OCI-LY1 (cell line): ENCODE results near the gene IGFN1.
A peak's percentile ranks its signal among the peaks of the same experiment; 100 is the strongest.

Source experiments
- H2AFZ ChIP-seq: fragments of 200-600 bp; sonication (generic), shearing (Covaris generic); 2 replicates; pipeline ENCODE4 v1.6.0; 2014; ENCODE audit warnings: antibody characterized with exemption, mild to moderate bottlenecking, low read length
- H3F3A ChIP-seq: fragments of 200-600 bp; sonication (generic), shearing (Covaris generic); 2 replicates; pipeline ENCODE4 v1.6.0; 2014; ENCODE audit warnings: mild to moderate bottlenecking, antibody characterized with exemption, low read length, moderate library complexity; ENCODE audit not compliant: insufficient read depth
- H3K27ac ChIP-seq: fragments of 200-600 bp; sonication (generic); 2 replicates; pipeline ENCODE4 v1.5.1; 2014; ENCODE audit warnings: low read length, mixed run types, mild to moderate bottlenecking, low read depth; ENCODE audit not compliant: poor library complexity, severe bottlenecking
- H3K27me3 ChIP-seq: fragments of 200-600 bp; sonication (generic); 2 replicates; pipeline ENCODE4 v1.6.0; 2014; ENCODE audit warnings: antibody characterized with exemption, mild to moderate bottlenecking, low read length, moderate library complexity; ENCODE audit not compliant: insufficient read depth
- H3K36me3 ChIP-seq: fragments of 200-600 bp; sonication (generic); 2 replicates; pipeline ENCODE4 v1.6.1; 2014; ENCODE audit warnings: mild to moderate bottlenecking, antibody characterized with exemption, low read length, moderate library complexity, mixed read lengths; ENCODE audit not compliant: insufficient read depth
- H3K4me1 ChIP-seq: fragments of 200-600 bp; sonication (generic); 2 replicates; pipeline ENCODE4 v1.5.1; 2014; ENCODE audit warnings: mild to moderate bottlenecking, low read length, moderate library complexity; ENCODE audit not compliant: insufficient read depth, severe bottlenecking
- H3K4me2 ChIP-seq: fragments of 200-600 bp; sonication (generic), shearing (Covaris generic); 2 replicates; pipeline ENCODE4 v1.6.1; 2014; ENCODE audit warnings: low read length
- H3K4me3 ChIP-seq: fragments of 200-600 bp; sonication (generic); 2 replicates; pipeline ENCODE4 v1.5.1; 2014; ENCODE audit warnings: low read length, low read depth, mild to moderate bottlenecking, mixed read lengths; ENCODE audit not compliant: poor library complexity, severe bottlenecking
- H3K79me2 ChIP-seq: fragments of 200-600 bp; shearing (Covaris generic); 2 replicates; pipeline ENCODE4 v1.6.1; 2016; ENCODE audit warnings: mixed run types, low read length, mixed read lengths; ENCODE audit not compliant: insufficient read depth
- H3K9ac ChIP-seq: fragments of 200-600 bp; sonication (generic), shearing (Covaris generic); 2 replicates; pipeline ENCODE4 v1.6.1; 2014; ENCODE audit warnings: mild to moderate bottlenecking, low read length, mixed read lengths
- H3K9me2 ChIP-seq: fragments of 200-600 bp; sonication (generic), shearing (Covaris generic); 2 replicates; pipeline ENCODE4 v1.6.1; 2014; ENCODE audit warnings: low read depth, mild to moderate bottlenecking, low read length, mixed read lengths
- H3K9me3 ChIP-seq: fragments of 200-600 bp; shearing (Covaris generic); 2 replicates; pipeline ENCODE4 v1.6.1; 2014; ENCODE audit warnings: low read length, mixed read lengths
- H4K20me1 ChIP-seq: fragments of 200-600 bp; sonication (generic), shearing (Covaris generic); 2 replicates; pipeline ENCODE4 v1.6.0; 2016; ENCODE audit warnings: mild to moderate bottlenecking, low read length; ENCODE audit not compliant: insufficient read depth
- EZH2 ChIP-seq: fragments of 200-600 bp; sonication (generic), shearing (Covaris generic); IDR thresholded peaks from 2 replicates; pipeline ENCODE4 v1.8.0; 2017; ENCODE audit warnings: borderline replicate concordance, mixed run types, mild to moderate bottlenecking, antibody characterized with exemption, low read length, moderate library complexity, mixed read lengths
- TF ChIP-seq, protein P1 (sequence below): fragments of 200-600 bp; sonication (generic), shearing (Covaris generic); IDR thresholded peaks from 2 replicates; pipeline ENCODE4 v1.5.1; 2017; ENCODE audit warnings: mild to moderate bottlenecking, antibody characterized with exemption, low read length, moderate library complexity, mixed read lengths

IGFN1 gene

DNA sequence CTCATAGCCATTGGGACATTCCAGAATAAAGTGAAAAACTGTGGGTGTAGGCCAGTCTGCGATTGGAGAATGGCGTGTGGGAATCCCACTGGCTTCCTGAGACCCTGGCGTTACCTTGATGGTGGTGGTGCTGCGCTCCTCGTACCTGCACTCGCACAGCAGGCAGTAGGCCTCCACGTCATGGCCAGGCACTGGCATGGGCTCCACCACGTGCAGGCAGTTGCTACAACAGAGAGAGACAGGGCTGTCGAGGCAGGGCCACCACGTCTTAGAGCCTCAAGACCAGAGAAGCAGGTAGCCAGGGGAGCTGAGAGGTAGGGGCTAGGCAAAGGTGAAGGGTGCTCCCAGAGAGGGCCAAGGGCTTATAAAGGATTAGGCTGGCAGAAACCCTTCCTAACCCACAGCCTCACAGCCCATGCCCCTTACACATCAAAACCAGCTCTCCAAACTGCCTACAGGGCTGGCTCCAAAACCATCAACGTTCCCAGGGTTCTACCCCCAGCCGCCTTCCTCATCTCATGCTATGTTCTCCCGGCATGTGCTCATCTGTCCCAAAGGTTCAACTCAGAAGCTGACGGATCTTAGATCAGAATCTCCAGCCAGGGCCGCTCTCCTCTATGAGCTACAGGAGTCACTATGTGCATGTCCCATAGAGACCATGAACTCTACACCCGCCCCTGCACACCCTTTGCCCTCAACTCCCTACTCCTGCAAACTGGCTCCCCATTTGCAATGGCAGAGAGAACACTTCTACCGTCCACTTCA, 43.8 kb upstream of the IGFN1 start:
- Histone ChIP-seq H3K27ac (no peak overlapping the region), H3K4me3 (no peak overlapping the region), H3K9ac (no peak overlapping the region), H4K20me1 (no peaks in the 10 kb centered on the region), H3K79me2 (no peaks in the 10 kb centered on the region), H3K9me3 (no peaks in the 10 kb centered on the region), H2AFZ (no peak overlapping the region), H3K27me3 (no peaks in the 10 kb centered on the region), H3F3A (no peaks in the 10 kb centered on the region), H3K9me2 (no peaks in the 10 kb centered on the region), H3K4me1 (no peaks in the 10 kb centered on the region), H3K4me2 (no peak overlapping the region), H3K36me3 (peaks cover 60% of the 10 kb centered on the region)
- TF ChIP-seq, protein P1, sequence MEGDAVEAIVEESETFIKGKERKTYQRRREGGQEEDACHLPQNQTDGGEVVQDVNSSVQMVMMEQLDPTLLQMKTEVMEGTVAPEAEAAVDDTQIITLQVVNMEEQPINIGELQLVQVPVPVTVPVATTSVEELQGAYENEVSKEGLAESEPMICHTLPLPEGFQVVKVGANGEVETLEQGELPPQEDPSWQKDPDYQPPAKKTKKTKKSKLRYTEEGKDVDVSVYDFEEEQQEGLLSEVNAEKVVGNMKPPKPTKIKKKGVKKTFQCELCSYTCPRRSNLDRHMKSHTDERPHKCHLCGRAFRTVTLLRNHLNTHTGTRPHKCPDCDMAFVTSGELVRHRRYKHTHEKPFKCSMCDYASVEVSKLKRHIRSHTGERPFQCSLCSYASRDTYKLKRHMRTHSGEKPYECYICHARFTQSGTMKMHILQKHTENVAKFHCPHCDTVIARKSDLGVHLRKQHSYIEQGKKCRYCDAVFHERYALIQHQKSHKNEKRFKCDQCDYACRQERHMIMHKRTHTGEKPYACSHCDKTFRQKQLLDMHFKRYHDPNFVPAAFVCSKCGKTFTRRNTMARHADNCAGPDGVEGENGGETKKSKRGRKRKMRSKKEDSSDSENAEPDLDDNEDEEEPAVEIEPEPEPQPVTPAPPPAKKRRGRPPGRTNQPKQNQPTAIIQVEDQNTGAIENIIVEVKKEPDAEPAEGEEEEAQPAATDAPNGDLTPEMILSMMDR: no peak
- TF ChIP-seq EZH2: no peak

DNA sequence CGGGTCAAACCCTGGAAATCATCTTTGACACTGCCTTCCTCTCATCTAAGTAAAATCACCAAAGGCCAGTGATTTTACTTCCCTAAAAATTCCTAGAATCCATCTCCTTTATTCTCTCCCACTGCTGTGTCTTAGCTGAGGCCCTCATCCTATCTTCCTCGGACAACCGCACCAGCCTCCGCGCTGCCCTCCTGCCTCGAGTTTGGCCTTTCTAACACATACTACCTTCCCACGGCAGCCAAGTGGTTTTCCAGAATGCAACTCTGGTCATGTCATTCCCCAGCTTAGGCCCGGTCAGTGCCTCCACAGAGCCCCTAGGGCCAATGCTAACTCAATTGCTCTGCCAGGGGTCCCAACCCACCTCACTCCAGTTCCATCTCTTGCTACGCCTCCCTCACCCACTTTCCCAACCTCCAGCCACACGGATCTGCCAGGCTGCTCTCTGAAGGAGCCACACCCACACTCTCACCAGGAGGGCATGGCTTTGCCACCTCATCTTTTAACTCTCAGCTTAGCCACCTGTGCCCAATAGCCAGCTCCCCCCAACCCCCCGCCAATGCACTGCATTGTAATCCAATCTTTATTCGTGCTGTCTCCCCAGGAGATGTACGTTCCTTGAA, 43.1 kb upstream of the IGFN1 start:
- no peaks in the 10 kb centered on the region for H3K9me3 ChIP-seq
- H2AFZ ChIP-seq: no peak overlapping the region
- no peaks in the 10 kb centered on the region for H3K79me2 ChIP-seq
- no peaks in the 10 kb centered on the region for H3K9me2 ChIP-seq
- no peaks in the 10 kb centered on the region for H3K27me3 ChIP-seq
- H3K36me3 ChIP-seq: peaks cover 56% of the 10 kb centered on the region
- H3K4me2 ChIP-seq: no peak overlapping the region
- no peak for TF ChIP-seq EZH2
- TF ChIP-seq, protein P1: no peak
- H3F3A ChIP-seq: no peaks in the 10 kb centered on the region
- H3K4me3 ChIP-seq: no peak overlapping the region
- H3K9ac ChIP-seq: no peak overlapping the region
- H4K20me1 ChIP-seq: no peaks in the 10 kb centered on the region
- H3K27ac ChIP-seq: no peak overlapping the region
- peaks cover under 1% of the 10 kb centered on the region for H3K4me1 ChIP-seq

DNA sequence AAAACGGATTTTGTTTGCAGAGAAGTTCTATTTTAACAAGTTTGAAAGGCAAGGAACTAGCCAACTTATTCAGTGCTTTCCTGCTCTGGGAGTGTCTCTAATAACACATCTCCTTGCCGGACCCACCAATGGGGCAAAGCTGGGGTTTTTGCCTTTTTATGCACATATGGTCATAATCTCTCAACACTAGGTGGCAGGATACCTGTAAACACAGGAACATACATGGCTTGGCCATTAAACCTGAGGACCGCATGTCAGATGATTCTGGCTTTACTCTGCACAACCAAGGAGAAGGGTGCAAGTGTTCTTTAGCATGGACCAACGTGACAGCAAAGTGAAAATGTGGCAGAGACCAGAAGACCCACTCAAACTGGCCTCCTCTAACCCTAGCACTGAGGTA, 41.2 kb upstream of the IGFN1 start:
- Histone ChIP-seq H2AFZ (no peak overlapping the region), H3K79me2 (no peaks in the 10 kb centered on the region), H4K20me1 (no peaks in the 10 kb centered on the region), H3K4me1 (peaks cover 13% of the 10 kb centered on the region), H3K4me3 (no peak overlapping the region), H3F3A (no peaks in the 10 kb centered on the region), H3K9me2 (no peaks in the 10 kb centered on the region), H3K9me3 (no peaks in the 10 kb centered on the region), H3K27ac (no peak overlapping the region), H3K9ac (no peak overlapping the region), H3K4me2 (no peak overlapping the region), H3K27me3 (no peaks in the 10 kb centered on the region), H3K36me3 (peaks cover 43% of the 10 kb centered on the region)
- TF ChIP-seq EZH2: no peak
- TF ChIP-seq, protein P1: peak; percentile 66
